HEK293 (cell line): ENCODE data around the gene PSMD2.

Experiments
- CTCF ChIA-PET: fragments of 350-600 bp; formaldehyde crosslinking; extraction: SDS; loops from one replicate; lab custom pipeline; 2021; ENCODE audit warnings: antibody characterized with exemption; lab: Yijun Ruan, JAX
- POLR2A ChIA-PET: fragments of 300-600 bp; formaldehyde crosslinking; extraction: SDS; loops from one replicate; lab custom pipeline; 2020; ENCODE audit warnings: antibody characterized with exemption, inconsistent platforms; lab: Yijun Ruan, JAX
- H3K27ac ChIP-seq: fragments of 200-500 bp; sonication (Bioruptor generic); 2 replicates; pipeline ENCODE4 v1.5.1; 2014; ENCODE audit warnings: low read depth, low read length, control low read depth, inconsistent platforms; ENCODE audit errors: extremely low read depth
- H3K36me3 ChIP-seq, 2 experiments: fragments of 200-500 bp in 1 of 2; sonication (Bioruptor generic) in 1 of 2; 1 replicate in 1 of 2; 2 replicates in 1 of 2; pipeline ENCODE4 v1.5.1; 2014 to 2017; ENCODE audit warnings: inconsistent platforms in 2 of 2, low read length in 2 of 2; ENCODE audit not compliant: control insufficient read depth in 2 of 2, insufficient read depth in 1 of 2
- H3K4me1 ChIP-seq: fragments of 200-500 bp; sonication (Bioruptor generic); 2 replicates; pipeline ENCODE4 v1.5.1; 2014; ENCODE audit warnings: mild to moderate bottlenecking, low read length, inconsistent platforms; ENCODE audit not compliant: control insufficient read depth, insufficient read depth
- H3K4me3 ChIP-seq: 2 replicates; pipeline ENCODE4 v1.5.1; 2011; ENCODE audit warnings: low read depth, mild to moderate bottlenecking, control low read depth, low read length, moderate library complexity
- H3K9me3 ChIP-seq: fragments of 200-500 bp; sonication (Bioruptor generic); 2 replicates; pipeline ENCODE4 v1.5.1; 2014; ENCODE audit warnings: low read depth, low read length, inconsistent platforms; ENCODE audit not compliant: control insufficient read depth, insufficient read depth
- EGR2 ChIP-seq: fragments of 450-650 bp; formaldehyde crosslinking; IDR thresholded peaks from 2 replicates; pipeline ENCODE4 v1.5.1; 2016; ENCODE audit warnings: low read depth, missing biosample characterization, missing genetic modification characterization
- KLF17 ChIP-seq: fragments of 450-650 bp; formaldehyde crosslinking; IDR thresholded peaks from 2 replicates; pipeline ENCODE4 v1.5.1; 2016; ENCODE audit warnings: missing biosample characterization, missing genetic modification characterization
- MYNN ChIP-seq: fragments of 450-650 bp; formaldehyde crosslinking; IDR thresholded peaks from 2 replicates; pipeline ENCODE4 v1.5.1; 2016; ENCODE audit warnings: missing biosample characterization, missing genetic modification characterization, borderline replicate concordance
- PRDM1 ChIP-seq: fragments of 450-650 bp; formaldehyde crosslinking; IDR thresholded peaks from 2 replicates; pipeline ENCODE4; 2016; ENCODE audit warnings: missing biosample characterization, missing genetic modification characterization
- ZBTB10 ChIP-seq: fragments of 450-650 bp; formaldehyde crosslinking; IDR thresholded peaks from 2 replicates; pipeline ENCODE4 v1.5.1; 2016; ENCODE audit warnings: missing biosample characterization, missing genetic modification characterization
- ZBTB17 ChIP-seq: fragments of 450-650 bp; formaldehyde crosslinking; IDR thresholded peaks from 2 replicates; pipeline ENCODE4 v1.5.1; 2016; ENCODE audit warnings: missing biosample characterization, missing genetic modification characterization
- ZBTB8A ChIP-seq: fragments of 450-650 bp; formaldehyde crosslinking; IDR thresholded peaks from 2 replicates; pipeline ENCODE4 v1.5.1; 2016; ENCODE audit warnings: missing biosample characterization, missing genetic modification characterization
- ZFHX2 ChIP-seq: fragments of 450-650 bp; formaldehyde crosslinking; conservative IDR thresholded peaks from 2 replicates; pipeline ENCODE4 v1.5.1; 2016; ENCODE audit warnings: missing biosample characterization, missing genetic modification characterization
- ZNF184 ChIP-seq: fragments of 450-650 bp; IDR thresholded peaks from 2 replicates; pipeline ENCODE4 v1.5.1; 2018; ENCODE audit warnings: missing biosample characterization, mild to moderate bottlenecking, missing genetic modification characterization
- ZNF211 ChIP-seq: fragments of 450-650 bp; formaldehyde crosslinking; IDR thresholded peaks from 2 replicates; pipeline ENCODE4 v1.5.1; 2016; ENCODE audit warnings: low read depth, missing biosample characterization, missing genetic modification characterization
- ZNF239 ChIP-seq: fragments of 450-650 bp; formaldehyde crosslinking; IDR thresholded peaks from 2 replicates; pipeline ENCODE4 v1.5.1; 2016; ENCODE audit warnings: missing biosample characterization, missing genetic modification characterization
- ZNF302 ChIP-seq: fragments of 450-650 bp; formaldehyde crosslinking; IDR thresholded peaks from 2 replicates; pipeline ENCODE4 v1.5.1; 2016; ENCODE audit warnings: missing biosample characterization, missing genetic modification characterization, low read depth
- ZNF311 ChIP-seq: fragments of 450-650 bp; formaldehyde crosslinking; IDR thresholded peaks from 2 replicates; pipeline ENCODE4 v1.5.1; 2017; ENCODE audit warnings: missing biosample characterization, missing genetic modification characterization, borderline replicate concordance
- ZNF394 ChIP-seq: fragments of 450-650 bp; formaldehyde crosslinking; IDR thresholded peaks from 2 replicates; pipeline ENCODE4 v1.5.1; 2016; ENCODE audit warnings: missing biosample characterization, missing genetic modification characterization, mild to moderate bottlenecking, moderate library complexity, borderline replicate concordance
- ZNF692 ChIP-seq: fragments of 450-650 bp; formaldehyde crosslinking; IDR thresholded peaks from 2 replicates; pipeline ENCODE4 v1.5.1; 2016; ENCODE audit warnings: missing biosample characterization, missing genetic modification characterization
- ZNF792 ChIP-seq: fragments of 450-650 bp; formaldehyde crosslinking; IDR thresholded peaks from 2 replicates; pipeline ENCODE4 v1.5.1; 2016; ENCODE audit warnings: missing biosample characterization, missing genetic modification characterization

The PSMD2 gene

DNA sequence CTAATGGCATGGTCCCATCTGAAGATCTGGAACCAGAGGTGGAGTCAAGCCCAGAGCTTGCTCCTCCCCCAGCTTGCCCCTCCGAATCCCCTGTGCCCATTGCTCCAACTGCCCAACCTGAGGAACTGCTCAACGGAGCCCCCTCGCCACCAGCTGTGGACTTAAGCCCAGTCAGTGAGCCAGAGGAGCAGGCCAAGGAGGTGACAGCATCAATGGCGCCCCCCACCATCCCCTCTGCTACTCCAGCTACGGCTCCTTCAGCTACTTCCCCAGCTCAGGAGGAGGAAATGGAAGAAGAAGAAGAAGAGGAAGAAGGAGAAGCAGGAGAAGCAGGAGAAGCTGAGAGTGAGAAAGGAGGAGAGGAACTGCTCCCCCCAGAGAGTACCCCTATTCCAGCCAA, 22.6 kb downstream of the PSMD2 start:
- Histone ChIP-seq H3K4me3 (no peak overlapping the region), H3K27ac (no peak overlapping the region), H3K4me1 (peaks cover 4% of the 10 kb centered on the region; the same call in 1 of the 2 replicates), H3K36me3 (peaks cover 33 to 99% of the 10 kb centered on the region in 2 experiments), H3K9me3 (no peaks in the 10 kb centered on the region)
- ChIA-PET POLR2A (no interaction called here), CTCF (interaction anchor here (0.6 kb wide), 1 partner anchor 12 kb away, joined by 3 read pairs; no protein-coding TSS in a partner anchor)
- TF ChIP-seq ZNF692 (tag by site-specific recombination) (no peak), ZNF394 (tag by site-specific recombination) (peak; percentile 91), ZNF211 (tag by site-specific recombination) (no peak)

DNA sequence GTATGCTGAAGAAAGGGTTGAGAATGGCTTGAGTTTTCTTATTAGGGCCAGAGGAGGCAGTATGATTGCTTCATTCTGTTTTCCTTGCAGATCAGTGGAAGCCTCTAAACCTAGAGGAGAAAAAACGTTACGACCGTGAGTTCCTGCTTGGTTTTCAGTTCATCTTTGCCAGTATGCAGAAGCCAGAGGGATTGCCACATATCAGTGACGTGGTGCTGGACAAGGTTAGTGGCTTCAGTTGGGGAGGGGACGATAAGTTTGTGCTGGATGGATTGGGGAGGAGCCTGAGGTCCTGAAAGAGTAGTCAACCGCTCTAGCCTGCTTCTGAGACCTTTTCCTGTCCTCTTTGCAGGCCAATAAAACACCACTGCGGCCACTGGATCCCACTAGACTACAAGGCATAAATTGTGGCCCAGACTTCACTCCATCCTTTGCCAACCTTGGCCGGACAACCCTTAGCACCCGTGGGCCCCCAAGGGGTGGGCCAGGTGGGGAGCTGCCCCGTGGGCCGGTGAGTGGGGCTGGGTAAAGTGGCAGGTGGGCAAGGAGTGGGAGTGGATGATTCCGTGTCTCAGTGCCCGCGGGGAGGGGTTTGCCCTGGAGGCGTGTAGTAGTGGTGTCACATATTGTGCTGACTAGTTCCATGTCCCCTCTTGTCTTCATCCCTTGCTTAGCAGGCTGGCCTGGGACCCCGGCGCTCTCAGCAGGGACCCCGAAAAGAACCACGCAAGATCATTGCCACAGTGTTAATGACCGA, 23.9 kb downstream of the PSMD2 start:
- ChIA-PET POLR2A (no interaction called here), CTCF (no interaction called here)
- TF ChIP-seq MYNN (tag by site-specific recombination): no peak
- peak; percentile 73 for TF ChIP-seq EGR2 (tag by site-specific recombination)
- TF ChIP-seq KLF17 (tag by site-specific recombination): no peak
- peak; percentile 67 for TF ChIP-seq ZFHX2 (tag by site-specific recombination)
- no peaks in the 10 kb centered on the region; the same call in 1 of the 2 replicates for H3K4me1 ChIP-seq
- no peak overlapping the region for H3K4me3 ChIP-seq
- H3K36me3 ChIP-seq: peaks cover 32 to 99% of the 10 kb centered on the region in 2 experiments
- H3K9me3 ChIP-seq: no peaks in the 10 kb centered on the region
- H3K27ac ChIP-seq: no peak overlapping the region

- TF ChIP-seq ZNF184: no peak
- no peak for TF ChIP-seq ZBTB17 (tag by site-specific recombination)
- TF ChIP-seq ZNF302 (tag by site-specific recombination): no peak
- TF ChIP-seq ZNF311: no peak
- TF ChIP-seq ZBTB8A (tag by site-specific recombination): no peak
- TF ChIP-seq ZNF239 (tag by site-specific recombination): no peak
- ChIA-PET CTCF (interaction anchor here (0.6 kb wide), 1 partner anchor 267 kb away, joined by 4 read pairs; no protein-coding TSS in a partner anchor), POLR2A (interaction anchor here (1.2 kb wide), 1 partner anchor 8 kb away, joined by 3 read pairs; no protein-coding TSS in a partner anchor)
- Histone ChIP-seq H3K4me1 (no peaks in the 10 kb centered on the region), H3K9me3 (no peaks in the 10 kb centered on the region), H3K4me3 (no peak overlapping the region), H3K27ac (no peak overlapping the region), H3K36me3 (peaks cover 24 to 99% of the 10 kb centered on the region in 2 experiments)
Observed at GRCh38 chr3:184323696-184324095, 24.7 kb downstream of the PSMD2 start.

DNA sequence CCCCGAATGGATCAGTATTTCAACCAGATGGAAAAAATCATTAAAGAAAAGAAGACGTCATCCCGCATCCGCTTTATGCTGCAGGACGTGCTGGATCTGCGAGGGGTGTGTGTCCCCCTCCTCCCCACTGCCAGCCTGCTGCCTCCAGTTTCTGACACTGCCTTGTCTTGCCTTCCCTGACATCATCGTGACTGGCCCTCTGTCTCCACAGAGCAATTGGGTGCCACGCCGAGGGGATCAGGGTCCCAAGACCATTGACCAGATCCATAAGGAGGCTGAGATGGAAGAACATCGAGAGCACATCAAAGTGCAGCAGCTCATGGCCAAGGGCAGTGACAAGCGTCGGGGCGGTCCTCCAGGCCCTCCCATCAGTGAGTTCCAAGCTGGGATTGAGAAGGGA, 26.2 kb downstream of the PSMD2 start:
- Histone ChIP-seq H3K36me3 (peaks cover 29 to 100% of the 10 kb centered on the region in 2 experiments), H3K9me3 (no peaks in the 10 kb centered on the region), H3K4me1 (no peaks in the 10 kb centered on the region), H3K27ac (no peak overlapping the region), H3K4me3 (no peak overlapping the region)
- CTCF ChIA-PET: interaction anchor here (0.7 kb wide), 1 partner anchor 1497 kb away, joined by 3 read pairs; no protein-coding TSS in a partner anchor
- POLR2A ChIA-PET: interaction anchor here (1.3 kb wide), 1 partner anchor 9 kb away, joined by 3 read pairs; no protein-coding TSS in a partner anchor
- TF ChIP-seq ZNF692 (tag by site-specific recombination) (no peak), PRDM1 (tag by site-specific recombination) (no peak), ZNF792 (no peak), ZBTB10 (tag by site-specific recombination) (no peak)
